IPS-NIHi7 (cell line): ENCODE measurements around the gene PLSCR3.
A peak's percentile ranks its signal among the peaks of the same experiment; 100 is the strongest.

Experiments used
- DNase-seq: peaks from one replicate; pipeline ENCODE4 v3.0.0; 2012; ENCODE audit warnings: mixed read lengths; ENCODE audit errors: extremely low spot score

Gene PLSCR3

DNA sequence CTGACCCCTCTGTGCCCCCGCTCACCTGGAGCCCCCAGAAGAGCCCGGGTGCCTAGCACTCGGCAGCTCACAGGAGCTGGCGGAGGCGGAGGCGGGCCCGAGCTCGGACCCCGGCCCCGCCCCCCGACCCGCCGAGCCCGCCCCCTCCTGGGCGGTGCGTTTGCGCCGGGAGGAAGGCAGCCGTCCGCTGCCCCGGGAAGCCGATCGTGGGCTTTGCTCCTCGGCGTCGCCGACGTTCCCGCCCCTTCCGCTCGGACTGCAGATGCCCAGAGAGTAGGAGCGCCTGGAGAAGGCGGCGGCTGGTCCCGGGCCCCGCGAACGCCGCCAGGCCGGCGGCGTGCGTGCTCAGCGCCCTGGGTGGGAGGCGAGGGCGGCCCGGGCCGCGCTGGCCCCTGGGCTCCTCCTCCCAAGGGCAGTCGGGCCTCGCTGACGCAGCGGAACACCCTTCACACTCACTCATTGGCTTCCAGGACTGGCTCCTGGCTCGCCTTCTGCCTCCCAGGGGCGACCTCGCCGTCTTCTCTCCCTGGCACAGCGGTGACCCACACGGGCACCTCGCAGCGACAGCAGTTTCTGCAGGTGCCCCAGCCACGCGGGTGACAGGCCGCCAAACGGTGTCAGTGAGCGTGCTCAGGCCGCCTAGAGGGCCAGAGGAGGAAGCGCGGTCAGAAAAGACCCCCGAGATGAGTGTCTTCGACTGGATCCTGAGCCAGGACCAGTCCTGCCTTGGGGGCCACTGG, at the start of gene PLSCR3:
Gene PLSCR3, minus strand, starts transcription at position 74 of the 740 bp plus-strand sequence. CDS start 415 bp downstream, outside the sequence.
- DNase-seq = peak; percentile 94

DNA sequence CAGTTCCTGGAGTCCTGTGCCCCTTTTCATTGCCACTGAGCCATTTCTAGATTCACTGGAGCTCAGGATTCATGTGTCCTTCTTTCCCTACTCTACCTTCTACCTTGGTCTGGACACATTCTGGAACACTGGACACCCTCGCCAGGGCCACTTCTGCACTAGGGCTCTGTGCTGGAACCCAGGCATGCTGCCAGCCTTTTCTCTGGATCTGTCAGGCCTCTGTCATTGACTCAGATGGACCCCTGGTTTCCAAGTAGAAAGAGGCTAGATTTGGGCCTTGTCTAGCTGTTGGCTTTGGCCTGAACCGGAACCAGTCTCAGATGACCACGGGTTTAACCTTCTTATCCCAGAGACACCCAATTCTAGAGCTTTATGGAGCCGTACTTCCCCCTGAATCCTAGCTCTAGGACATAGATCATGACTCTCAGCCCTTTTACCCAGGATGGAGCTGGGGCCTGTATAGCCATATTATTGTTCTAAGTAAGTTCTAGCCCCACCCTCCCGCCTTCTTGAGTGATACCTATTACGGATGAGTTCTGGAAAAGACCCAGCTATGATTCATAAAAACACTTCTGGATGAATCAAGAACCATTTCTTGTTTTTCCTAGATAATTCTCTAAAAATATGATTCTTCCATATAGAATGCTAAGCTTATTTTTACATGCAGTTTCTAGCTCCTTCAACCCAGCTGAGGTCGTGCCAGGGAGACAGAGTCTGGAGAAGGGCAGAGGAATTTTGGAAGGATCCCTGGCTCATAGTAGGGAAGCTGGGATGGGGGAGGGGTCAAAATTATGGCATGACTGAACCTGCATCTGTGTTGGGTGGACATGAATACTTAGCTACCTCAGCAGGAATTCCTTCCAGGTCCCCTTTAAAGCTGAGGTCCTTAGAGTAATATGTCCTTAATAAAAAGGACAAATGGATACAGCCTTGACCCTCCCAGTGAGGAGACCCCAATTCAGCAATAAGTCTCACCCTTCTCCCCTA, 49.5 kb upstream of the PLSCR3 start:
- DNase-seq = no peak

DNA sequence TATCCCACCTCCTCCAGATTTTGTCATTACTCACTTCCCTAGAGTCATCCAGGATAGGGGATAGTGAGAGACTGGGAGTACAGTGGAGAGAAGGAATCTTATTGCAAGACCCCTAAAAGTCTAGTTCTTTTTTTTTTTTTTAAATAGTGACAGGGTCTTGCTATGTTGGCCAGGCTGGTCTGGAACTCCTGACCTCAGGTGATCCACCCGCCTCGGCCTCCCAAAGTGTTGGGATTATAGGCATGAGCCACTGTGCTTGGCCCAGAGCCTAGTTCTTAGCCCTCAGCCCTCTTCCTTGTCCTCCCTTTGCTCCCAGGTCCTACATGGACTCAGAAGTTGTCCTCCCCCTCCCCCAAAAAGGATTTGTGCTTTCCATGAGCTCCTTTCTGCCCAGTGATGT, 47.8 kb upstream of the PLSCR3 start:
- no peak for DNase-seq

DNA sequence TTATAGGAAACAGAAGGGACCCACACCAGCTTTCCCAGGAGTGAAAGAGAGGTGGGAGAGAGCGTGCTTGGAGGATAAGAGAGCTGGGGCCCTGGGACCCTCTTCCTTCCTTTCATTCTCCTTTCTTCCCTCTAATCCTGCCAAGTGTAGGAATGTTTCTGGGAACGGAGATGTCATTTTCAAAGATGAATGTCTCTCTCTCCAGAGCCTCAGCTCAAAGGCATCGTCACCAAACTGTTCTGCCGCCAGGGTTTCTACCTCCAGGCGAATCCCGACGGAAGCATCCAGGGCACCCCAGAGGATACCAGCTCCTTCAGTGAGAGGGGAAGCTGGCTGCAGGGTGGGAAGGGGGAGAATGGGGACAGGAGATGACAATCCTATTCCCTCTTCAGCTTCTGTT, 46.9 kb upstream of the PLSCR3 start:
- no peak for DNase-seq

DNA sequence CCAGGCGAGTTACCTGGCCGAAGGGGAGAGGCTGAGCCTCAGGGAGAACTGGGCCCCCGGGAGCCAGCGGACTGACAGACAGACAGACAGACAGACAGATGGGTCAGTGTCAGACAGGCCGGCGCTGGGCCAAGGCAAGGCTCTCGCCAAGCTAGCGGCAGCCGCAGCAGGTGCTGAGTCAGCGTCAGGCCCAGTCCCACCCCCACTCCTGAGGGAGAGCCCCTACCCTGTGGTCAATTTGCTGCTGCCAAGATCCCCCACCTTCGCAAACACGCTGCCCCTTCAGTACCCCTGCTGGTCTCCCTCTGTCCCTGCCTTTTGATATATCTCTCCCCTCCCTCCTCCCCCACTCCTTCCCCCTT, 46.5 kb upstream of the PLSCR3 start:
- DNase-seq = no peak

DNA sequence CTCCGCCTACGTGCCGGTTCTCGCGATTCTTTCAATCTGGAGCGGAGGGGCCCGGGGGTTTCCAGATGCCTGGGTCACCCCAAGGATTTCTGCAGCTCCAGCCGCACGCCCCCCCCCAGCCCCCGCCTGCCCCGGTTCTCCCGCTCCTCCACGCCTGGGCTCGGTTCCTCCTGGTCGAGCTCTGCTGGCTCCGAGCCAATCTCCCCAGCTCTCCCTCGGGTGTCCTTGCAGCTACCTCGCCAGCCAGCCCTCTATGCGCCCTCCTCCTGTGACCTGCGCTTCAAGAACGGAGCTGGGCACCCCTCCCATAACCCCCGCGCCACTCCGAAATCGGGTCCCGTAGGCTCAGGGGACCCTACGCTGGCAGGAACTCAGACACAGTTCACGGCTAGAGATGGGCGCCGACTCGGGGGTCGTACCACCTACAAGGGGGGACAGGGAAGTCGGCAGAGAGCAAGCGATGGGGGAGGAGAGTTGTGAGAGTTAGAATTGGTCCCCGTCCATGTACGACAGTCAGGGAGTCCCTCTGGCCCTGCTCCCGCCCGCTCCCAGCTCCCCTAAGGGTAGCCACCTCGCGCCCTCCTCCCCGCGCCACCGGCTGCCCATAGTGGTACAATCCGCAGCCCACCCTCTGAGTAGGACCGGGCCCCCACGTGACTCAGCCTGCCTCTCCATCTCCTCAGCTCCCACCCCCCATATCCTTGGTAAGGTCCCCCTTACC, 45.9 kb upstream of the PLSCR3 start:
- peak; percentile 67 for DNase-seq

DNA sequence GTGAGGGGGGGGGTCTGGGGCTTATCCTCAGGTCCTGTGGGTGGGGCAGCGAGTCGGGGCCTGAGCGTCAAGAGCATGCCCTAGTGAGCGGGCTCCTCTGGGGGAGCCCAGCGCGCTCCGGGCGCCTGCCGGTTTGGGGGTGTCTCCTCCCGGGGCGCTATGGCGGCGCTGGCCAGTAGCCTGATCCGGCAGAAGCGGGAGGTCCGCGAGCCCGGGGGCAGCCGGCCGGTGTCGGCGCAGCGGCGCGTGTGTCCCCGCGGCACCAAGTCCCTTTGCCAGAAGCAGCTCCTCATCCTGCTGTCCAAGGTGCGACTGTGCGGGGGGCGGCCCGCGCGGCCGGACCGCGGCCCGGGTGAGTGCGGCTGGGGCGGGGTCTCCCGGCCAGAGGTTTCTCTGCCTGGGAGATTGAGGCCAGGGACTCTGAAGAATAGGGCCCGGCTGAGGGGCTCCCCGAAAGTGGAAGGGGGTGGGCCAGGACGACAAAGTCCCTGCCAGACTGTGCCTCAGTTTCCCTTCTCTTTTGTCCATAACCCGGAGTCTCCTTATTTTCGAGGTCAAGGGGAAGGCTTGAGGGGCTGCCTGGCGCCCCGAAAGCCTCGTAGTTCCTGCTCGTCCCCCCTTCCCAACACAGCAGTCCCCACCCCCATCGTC, 45.3 kb upstream of the PLSCR3 start, which contains the start of gene FGF11:
Gene FGF11, plus strand, starts transcription at position 51 of the 651 bp plus-strand sequence. Its CDS starts 109 bp downstream, at position 160.
- no peak for DNase-seq

DNA sequence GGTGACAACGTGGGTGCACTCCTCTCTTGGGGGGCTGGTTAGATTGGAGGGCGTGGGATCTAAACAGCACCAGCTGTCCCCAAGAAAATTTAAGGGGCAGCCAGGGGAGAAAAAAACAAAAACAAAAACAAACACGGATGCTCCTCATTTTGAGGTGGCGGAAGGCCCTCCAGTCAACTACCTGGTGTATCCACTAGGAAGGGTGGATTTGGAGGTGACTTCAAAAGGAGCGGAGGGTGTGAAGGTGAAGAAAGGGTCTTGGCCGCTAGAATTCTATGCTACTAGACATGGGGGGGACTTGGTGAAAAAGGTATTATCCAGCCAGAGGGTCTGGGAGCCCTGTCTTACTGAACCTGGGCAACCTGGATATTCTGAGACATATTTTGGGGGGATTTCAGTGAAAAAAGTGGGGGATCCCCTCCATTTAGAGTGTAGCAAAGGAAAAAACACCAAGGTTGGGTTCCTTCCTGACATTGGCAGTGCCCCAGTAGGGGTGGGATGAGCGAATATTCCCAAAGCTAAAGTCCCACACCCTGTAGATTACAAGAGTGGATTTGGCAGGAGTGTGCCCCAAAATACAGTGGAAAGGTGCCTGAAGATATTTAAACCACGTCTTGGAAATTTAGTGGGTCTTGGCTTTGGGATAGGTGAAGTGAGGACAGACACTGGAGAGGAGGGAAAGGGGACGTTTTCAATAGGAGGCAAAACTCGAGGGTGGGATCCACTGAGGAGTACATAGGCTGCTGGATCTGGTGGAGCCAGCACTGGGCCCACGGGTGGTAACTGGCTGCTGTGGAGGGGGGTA, 44.5 kb upstream of the PLSCR3 start:
- no peak for DNase-seq

DNA sequence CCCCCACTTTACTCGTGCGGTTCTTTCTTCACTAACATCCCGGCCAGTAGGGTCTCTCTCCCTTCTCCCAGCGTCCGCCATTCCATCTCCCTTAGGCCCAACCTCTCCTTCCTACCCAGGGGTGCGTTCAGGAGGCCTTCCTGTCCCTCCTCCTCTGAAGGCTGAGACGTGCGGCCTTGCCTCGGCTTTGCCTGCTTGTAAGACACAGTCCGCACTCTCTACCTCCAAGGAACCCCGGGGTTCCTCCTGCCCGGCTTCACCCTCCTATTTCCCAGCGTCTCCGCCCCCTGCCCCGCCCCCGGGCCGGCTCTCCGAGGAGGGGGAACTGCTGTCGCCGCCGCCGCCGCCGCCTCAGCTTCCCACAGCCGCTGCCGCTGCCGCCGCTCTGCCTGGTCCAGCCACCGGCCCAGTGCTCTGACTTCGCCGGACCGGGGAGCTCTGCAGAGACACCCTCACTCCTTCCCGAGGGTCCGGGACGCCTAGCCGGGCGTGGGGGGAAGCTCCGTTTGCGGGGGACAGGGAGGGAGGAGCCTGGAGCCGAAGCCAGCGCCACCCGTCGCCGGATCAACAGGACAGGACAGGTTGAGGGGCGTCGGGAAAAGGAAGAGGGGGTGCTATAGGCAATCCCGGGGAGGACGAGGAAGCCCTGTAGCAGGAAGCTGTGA, 43.8 kb upstream of the PLSCR3 start:
- peak; percentile 55 for DNase-seq

DNA sequence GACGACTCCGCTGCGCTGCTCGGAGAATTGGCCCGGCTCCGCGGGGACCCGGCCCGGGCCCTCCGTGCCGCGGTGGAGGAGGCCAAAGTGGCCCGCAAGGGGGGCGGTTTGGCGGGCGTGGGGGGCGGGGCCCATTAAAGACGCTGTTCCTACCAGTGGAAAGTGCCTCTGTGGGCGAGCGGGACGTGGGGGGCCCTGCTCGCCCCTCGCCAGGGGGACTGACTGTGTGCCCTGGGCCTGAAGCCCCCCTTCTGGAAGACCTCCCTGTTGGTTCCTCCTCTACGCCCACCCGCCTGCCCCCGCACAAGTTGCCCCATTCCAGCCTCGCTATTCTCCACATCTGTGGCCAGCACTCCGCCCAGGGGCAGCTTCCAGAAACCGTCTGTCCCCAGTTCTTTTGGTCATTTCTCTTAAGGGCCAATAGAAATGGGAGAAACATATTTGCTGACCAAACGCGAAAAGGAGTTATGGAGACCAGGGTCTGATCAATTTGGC, 43.1 kb upstream of the PLSCR3 start:
- DNase-seq = no peak

DNA sequence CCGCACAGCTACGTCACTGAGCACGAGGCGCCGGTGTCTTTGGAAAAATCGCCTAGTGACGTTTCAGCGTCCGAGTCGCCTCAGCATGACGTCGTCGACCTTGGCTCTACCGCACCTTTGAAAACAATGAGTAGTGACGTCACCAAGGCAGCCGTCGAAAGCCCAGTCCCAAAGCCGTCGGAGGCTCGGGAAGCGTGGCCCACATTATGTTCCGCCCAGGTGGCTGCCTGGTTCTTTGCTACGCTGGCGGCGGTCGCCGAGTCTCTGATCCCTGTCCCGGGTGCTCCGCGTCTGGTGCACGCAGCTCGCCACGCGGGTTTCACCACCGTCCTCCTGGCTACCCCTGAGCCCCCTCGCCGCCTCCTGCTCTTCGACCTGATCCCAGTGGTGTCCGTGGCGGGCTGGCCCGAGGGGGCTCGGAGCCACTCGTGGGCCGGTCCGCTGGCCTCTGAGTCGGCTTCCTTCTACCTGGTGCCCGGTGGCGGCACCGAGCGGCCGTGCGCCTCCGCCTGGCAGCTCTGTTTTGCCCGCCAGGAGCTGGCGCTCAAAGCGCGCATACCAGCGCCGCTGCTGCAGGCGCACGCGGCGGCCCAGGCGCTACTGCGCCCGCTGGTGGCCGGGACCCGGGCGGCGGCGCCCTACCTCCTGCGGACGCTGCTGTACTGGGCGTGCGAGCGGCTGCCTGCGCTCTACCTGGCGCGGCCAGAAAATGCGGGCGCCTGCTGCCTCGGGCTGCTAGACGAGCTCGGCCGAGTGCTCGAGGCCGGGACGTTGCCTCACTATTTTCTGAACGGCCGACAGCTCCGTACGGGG, 42.4 kb upstream of the PLSCR3 start:
- DNase-seq = peak; percentile 76

DNA sequence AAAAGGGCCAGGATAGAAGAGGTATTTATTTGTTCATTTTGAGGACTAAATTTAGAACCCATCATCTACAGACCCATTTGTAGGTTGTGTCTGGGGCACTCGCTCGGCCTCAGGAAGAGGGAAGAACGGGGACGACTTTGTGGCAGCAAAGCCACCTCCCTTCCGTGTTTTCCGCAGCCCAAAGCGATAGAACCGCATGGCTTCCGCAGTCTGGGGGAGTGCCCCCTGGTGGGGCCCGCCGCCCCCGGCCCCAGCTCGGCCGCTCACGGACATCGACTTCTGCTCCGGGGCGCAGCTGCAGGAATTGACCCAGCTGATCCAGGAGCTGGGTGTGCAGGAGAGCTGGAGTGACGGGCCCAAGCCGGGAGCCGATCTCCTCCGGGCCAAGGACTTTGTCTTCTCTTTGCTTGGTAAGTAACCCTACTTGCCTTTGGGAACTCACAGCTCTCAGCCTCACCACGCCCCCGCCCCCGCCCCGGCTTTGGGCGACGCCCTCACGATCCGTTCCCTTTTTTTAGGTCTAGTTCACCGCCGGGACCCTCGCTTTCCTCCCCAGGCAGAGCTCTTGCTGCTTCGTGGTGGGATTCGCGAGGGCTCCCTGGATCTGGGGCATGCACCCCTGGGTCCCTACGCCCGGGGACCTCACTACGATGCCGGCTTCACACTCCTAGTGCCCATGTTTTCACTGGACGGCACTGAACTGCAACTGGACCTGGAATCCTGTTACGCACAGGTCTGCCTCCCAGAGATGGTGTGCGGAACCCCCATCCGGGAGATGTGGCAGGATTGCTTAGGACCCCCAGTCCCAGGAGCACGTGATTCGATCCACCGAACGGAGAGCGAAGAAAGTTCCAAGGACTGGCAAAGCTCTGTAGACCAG, 41.6 kb upstream of the PLSCR3 start:
- DNase-seq = peak; percentile 55

DNA sequence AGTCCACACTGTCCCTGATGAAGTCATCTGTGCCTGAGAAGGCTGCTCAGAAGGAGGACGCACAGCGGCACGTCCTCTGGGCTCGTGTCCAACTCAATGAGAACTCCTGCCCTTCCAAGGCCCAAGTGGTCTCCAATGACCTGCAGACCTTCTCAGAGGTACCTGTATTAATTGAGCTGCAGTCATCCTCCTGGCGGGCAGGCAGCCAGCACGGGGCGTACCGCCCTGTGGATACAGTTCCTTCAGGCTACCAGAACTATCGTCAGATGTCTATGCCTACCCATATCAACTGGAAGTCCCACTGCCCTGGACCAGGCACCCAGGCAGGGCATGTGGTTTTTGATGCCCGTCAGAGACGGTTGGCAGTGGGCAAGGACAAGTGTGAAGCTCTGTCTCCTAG, 38.0 kb upstream of the PLSCR3 start:
- no peak for DNase-seq

DNA sequence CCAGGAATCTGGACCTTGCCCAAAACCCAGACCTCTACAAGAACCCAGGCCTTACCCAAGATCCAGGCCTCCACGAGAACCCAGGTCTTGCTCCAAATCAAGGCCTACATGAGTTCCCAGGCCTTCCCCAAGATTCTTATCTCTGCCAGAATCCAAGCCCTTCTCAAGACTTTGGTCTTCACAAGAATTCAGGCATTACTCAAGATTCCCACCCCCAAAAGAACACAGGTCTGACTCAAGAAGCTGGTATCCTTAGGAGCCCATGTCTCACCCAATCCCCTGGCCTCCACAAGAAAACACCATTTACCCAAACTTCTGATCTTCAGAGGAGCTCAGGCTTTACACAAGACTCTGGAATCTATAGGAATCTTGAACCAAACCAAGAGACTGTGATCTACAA, 36.9 kb upstream of the PLSCR3 start:
- DNase-seq = no peak

DNA sequence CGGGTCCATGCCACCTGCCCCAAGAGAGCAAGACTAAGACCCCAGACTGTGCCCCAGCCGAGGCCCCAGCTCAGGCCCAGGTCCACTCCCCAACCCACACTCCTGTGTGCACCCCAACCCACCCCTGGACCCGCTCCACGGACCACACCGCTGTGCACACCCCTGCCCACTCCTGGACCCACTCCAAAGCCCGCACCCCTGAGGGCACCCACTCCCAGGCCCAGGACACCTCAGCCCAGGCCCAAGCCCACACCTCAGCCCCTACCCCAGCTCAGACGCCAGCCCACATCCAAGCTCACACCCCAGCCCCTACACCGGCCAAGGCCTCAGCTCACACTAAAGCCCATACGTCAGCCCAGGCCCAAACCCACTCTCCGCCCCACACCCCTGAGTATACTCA, 35.4 kb upstream of the PLSCR3 start:
- no peak for DNase-seq

DNA sequence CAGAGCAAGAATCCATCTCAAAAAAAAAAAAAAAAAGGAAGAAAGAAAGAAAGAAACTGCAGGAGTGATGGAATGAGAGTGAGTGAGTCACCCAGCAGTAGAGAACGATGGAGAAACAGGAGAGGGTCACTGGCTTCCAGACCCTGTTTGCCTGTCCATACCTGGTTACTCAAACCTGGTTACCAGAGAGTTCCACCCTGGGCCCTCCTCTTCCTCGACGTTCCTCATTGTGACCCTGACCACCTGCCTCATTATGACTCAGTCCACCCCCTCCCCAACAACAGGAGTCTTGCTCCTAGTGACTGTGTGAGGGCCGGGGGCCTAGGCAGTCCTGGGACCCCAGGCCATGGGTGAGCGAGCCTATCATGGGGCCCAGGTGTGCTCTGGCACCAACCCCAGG, 34.2 kb upstream of the PLSCR3 start, which contains the start of gene SPEM3:
Gene SPEM3, plus strand, starts transcription at position 301 of the 400 bp plus-strand sequence. Its CDS starts 46 bp downstream, at position 347.
- DNase-seq = no peak

DNA sequence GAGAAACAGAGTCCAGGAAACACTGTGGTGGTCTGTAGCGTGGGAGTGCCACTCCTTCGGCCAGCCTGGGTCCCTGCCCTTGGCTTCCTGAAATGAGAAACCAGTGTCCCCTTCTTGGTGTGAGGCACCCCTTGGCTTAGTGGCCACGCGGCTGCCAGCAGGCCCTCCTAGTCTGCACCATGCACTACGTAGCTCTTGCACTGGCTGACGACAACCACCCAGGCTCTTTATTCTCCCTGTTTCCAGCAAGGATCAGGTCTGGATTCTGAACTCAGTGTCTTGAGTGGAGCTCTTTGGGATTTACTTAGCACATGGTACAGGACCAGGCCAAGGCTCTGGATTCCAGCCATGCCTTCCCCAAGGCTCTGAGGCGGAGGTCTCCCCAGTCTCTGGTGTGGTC, 33.2 kb upstream of the PLSCR3 start:
- no peak for DNase-seq
